Tibial nerve (tissue), 4 donors: ENCODE data around the gene RAB3B.

Source experiments
- EP300 ChIP-seq, 2 donors: sonication (generic); formaldehyde crosslinking; IDR thresholded peaks; one replicate each; pipeline ENCODE4 v1.6.1; 2017; ENCODE audit warnings: antibody characterized with exemption in 2 of 2, mild to moderate bottlenecking in 1 of 2
- TF ChIP-seq, protein P1 (sequence below), 5 experiments: fragments of 200-600 bp in 3 of 5; fragments of 450-650 bp in 2 of 5; sonication (generic) in 3 of 5; IDR thresholded peaks; one replicate each; pipeline ENCODE4 v1.5.1; 2016 to 2019; ENCODE audit warnings: antibody characterized with exemption in 5 of 5, mild to moderate bottlenecking in 3 of 5, moderate library complexity in 2 of 5

DNA sequence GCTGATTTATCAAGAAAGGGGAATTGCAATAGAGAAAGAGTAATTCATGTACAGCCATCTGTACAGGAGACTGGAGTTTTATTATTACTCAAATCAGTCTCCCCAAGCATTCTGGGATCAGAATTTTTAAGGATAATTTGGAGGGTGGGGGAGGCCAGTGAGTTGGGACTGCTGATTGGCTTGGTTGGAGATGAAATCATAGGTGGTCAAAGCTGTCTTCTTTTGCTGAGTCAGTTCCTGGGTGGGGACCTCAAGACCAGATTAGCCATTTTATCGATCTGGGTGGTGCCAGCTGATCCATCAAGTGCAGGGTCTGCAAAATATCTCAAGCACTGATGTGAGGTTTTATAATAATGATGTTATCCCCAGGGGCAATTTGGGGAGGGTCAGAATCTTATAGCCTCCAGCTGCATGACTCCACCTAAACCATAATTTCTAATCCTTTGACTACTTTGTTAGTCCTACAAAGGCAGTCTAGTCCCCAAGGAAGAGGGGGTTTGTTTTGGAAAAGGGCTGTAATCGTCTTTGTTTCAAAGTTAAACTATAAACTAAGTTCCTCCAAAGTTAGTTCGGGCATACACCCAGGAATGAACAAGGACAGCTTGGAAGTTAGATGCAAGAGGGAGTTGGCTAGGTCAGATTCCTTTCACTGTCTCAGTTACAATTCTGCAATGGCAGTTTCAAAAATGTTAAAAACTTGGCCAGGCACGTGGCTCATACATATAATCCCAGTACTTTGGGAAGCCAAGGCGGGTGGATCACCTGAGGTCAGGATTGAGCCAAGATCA, 16.9 kb upstream of the RAB3B start:
- TF ChIP-seq, protein P1, sequence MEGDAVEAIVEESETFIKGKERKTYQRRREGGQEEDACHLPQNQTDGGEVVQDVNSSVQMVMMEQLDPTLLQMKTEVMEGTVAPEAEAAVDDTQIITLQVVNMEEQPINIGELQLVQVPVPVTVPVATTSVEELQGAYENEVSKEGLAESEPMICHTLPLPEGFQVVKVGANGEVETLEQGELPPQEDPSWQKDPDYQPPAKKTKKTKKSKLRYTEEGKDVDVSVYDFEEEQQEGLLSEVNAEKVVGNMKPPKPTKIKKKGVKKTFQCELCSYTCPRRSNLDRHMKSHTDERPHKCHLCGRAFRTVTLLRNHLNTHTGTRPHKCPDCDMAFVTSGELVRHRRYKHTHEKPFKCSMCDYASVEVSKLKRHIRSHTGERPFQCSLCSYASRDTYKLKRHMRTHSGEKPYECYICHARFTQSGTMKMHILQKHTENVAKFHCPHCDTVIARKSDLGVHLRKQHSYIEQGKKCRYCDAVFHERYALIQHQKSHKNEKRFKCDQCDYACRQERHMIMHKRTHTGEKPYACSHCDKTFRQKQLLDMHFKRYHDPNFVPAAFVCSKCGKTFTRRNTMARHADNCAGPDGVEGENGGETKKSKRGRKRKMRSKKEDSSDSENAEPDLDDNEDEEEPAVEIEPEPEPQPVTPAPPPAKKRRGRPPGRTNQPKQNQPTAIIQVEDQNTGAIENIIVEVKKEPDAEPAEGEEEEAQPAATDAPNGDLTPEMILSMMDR (IDR thresholded peaks at IDR 0.05) = no peak
- no peak for TF ChIP-seq EP300 (IDR thresholded peaks at IDR 0.05)
